DMS53 (cell line): ENCODE data around the gene FAM32A.

ENCODE experiments used
- DNase-seq: peaks from one replicate; lab custom pipeline; 2025; lab: John Stamatoyannopoulos, UW

Gene FAM32A

GRCh38 chr19:16202320-16203255 is 17.4 kb downstream of the FAM32A start:
- no peak for DNase-seq

GRCh38 chr19:16203256-16204004 is 18.2 kb downstream of the FAM32A start:
- DNase-seq: peak; percentile 5

DNA sequence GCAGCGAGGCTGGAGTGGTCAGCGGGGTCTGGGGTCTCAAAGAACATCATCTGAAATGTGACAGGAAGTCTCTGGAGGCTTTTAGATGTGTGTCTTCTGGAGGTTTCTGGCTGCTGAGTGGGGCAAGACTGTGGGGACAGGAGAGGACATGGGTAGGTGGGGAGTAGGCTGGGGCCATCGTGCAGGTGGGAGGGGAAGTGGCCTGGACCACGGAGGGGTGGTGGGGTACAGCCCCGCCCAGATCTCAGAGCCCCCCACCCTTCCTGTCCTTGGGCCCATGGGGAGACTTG is 18.7 kb downstream of the FAM32A start:
- DNase-seq: no peak

DNA sequence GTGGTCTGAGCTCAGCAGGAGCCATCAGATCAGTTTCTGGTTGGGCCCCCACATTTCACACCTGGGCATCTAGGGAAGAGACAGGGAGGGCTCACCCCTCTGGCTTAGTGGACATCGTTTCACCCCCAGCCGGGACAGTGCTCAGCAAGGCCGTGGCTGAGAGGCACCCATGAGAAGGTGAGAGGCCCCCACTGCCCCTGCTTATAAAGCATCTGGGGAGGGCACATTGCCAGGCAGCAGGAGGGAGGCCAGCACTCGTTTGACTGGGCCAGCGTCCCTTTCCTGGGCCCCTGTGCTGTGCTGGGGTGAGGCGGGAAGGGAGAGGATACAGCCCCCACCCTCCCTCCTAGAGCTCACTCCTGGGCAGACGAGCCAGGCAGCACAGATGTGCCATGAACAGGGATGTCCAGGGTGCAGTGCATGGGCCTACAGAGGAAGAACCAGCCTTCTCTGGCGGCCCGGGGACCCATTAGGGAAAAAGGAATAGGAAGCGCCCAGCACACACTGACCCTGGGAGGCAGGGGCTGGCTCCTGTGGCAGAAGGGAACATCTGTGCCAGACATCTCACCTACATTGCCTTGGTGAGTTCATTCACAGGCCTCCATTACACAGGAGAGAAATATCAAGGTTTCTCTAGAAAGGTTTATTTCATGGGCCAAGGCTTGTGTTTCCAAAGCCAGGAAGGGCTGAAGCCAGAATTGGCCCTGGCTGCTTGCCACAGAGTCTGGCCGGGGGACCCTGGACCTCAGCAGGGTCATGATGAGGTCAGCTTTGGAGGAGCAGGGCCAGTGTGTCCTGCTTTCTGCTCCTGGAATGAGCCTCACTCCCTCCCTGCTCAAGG is 20.2 kb downstream of the FAM32A start:
- no peak for DNase-seq

DNA sequence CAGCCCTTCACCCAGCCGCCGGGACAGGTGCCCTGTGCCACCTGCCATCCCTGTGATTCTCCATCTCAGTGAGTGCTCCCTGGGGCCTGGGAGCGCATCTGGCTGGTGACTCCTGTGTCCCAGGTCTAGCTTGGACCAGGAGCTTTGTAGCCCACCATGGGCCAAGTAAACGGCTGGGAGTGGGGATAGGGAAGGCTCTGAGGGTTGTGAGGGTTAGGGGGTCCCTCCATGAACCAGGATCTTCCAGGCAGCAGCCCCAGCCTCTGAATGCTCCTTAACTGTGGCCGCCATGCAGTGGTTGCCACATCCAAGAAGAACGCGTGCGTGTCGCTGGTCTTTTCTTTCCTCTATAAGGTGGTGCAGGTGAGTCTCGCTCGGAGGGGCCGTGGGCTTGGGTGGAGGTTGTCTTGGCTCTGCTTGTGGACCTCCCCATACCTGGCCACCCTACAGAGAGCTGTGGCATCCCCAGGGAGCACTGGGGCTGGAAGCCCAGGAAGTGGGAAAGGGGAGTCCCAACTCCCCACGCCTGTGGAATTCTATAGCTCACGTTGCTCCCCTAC is 20.9 kb downstream of the FAM32A start:
- DNase-seq: no peak

DNA sequence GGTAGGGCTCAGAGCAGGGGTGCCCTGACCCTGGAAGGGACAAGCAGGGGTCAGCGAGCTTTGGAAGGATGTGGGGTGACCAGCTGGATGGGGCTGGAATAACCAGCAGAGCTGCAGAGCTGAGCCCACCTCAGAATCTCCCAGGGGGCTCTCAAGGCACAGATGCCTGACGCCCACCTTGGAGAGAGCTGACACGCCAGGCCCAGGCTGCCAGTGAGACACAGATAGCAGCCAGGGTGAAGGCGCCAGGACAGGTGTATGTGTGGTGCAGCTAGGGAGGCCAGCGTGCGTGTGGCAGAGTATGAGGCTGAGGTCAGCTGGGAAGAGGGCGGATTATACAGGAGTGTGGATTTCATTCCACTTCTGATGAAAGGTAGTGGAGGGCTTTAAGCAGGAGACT is 21.4 kb downstream of the FAM32A start:
- DNase-seq: no peak

GRCh38 chr19:16207063-16207462 is 21.9 kb downstream of the FAM32A start:
- DNase-seq: no peak

GRCh38 chr19:16207490-16208025 is 22.3 kb downstream of the FAM32A start:
- DNase-seq: no peak

DNA sequence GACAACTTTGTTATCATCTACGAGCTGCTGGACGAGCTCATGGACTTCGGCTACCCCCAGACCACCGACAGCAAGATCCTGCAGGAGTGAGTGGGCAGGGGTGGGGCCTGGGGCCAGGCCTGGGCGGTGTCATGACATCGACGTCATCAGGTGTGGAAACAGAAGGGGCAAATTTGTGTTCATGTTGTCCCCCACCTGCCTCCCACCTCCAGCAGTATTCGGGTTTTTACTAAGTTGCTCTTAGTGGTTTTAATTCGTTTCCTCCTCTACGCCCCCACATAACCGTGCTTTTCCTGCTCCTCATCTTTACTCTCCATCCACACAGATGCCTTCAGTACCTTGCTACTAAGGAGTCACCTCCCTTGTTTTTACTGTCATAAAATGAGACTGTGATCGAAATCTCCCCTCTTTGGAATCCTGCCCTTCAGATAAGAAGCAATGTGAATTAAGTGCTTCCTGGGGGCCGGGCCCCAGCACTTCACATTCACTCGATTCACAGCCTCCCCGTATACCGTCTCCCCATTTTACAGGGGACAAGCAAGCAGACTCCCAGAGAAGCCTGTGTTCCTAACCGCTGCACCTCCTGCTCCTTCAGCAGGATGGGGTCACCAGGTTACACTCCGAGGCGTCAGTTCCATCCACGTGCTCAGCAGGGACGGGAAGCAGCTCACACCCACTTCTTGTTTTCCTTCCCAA is 23.0 kb downstream of the FAM32A start:
- DNase-seq: no peak

DNA sequence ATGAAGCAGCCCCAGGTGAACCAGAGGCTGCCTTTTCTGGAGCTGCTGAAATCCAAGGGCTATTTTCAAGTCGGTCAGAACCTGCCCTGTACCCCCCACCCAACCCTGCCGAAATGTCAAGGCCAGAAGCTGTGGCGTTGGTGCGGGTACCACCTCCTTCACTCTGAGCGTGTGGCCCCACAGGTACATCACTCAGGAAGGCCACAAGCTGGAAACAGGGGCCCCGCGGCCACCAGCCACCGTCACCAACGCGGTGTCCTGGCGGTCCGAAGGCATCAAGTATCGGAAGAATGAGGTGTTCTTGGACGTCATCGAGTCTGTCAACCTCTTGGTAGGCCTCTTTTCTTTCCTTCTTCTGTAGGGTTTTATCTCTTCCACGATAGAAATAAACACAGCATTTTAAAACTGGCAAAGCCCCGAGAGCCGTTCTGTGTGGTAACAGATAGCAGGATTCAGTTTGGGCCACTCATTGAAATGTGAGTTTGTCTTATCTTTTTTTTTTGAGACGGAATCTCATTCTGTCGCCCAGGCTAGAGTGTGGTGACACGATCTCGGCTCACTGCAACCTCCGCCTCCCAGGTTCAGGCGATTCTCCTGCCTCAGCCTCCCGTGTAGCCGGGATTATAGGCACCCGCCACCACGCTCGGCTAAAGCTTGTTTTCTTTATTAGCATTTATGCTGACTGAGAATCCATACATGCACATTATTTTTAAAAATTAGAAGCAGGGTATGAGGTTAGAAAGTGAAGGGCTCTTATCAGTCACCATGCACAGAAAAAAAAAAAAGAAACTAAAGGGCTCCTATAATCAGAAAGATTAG is 23.8 kb downstream of the FAM32A start:
- no peak for DNase-seq

- DNase-seq: no peak
Measured at GRCh38 chr19:16210168-16210567, 25.0 kb downstream of the FAM32A start.

GRCh38 chr19:16213076-16213475 is 27.9 kb downstream of the FAM32A start:
- DNase-seq: no peak

- no peak for DNase-seq
Measured at GRCh38 chr19:16216744-16217670, 31.8 kb downstream of the FAM32A start.

GRCh38 chr19:16217716-16218451 is 32.7 kb downstream of the FAM32A start:
- DNase-seq: no peak

GRCh38 chr19:16218851-16219250 is 33.6 kb downstream of the FAM32A start:
- DNase-seq: no peak

- DNase-seq: no peak
Measured at GRCh38 chr19:16222806-16223205, 37.6 kb downstream of the FAM32A start.

DNA sequence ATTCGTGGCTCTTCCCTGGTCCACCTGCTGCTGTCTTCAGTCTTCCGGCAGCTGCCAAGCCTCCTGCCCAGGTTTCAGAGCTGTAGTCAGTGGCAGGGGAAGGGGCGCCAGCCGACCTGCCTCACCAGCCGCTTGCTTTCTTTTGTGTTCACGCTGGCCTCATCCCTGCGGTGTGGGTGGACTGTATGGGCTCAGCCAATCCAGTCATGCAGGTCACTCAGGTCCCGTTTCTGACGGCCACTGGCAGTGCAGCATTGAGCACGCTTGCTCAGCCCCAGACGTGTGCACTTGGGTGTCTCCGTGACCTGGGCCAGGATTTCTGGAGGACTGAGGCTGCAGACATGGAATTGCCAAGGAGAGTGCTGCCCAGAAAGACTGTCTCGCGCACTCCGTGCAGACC is 38.5 kb downstream of the FAM32A start:
- no peak for DNase-seq

DNA sequence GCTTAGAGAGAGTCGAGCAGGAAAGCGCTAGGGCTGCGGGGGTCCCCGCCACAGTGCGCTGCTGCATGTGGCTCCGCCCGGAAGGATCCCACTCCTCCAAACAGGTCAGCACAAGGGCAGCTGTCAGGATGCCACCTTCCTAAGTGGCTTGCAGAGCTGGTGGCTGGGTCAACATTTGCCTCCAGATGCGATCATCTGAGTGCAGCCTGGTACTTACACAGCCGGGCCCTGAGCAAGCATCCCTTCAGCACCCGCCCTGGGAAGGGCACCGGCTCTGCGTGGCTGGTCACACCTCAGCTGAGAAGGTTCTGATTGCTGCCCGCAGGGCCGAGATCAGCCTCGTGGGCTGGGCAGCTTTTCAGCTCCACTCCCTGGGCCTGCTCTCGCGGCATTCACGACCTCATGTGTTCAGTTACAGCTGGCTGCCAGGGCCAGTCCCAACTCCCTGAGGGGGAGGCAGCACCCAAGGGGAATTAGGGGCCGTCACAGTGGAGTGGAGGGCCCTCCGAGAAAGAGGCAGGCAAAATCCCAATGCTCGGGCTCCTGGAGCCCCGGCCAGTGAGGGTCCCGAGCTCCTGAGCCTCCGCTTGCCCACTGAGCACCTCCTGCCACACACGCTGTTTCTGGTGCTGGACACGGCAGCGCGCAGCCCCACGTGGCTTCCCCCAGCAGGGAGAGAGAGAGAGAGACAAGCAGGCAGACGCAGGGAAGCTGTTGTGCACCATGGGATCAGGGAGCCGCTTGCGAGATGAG is 39.3 kb downstream of the FAM32A start:
- DNase-seq: no peak
